Effector memory CD4-positive, alpha-beta T cell (primary cell): ENCODE data around the gene GID4.
"Not testable (repeated sequence)": the region's sequence is repeated elsewhere in the genome, so short reads cannot be mapped to it uniquely, and the experiment has no call there.

ENCODE experiments used
- DNase-seq, 3 donors: peaks; one replicate each; pipeline ENCODE4 v3.0.0-alpha.2; 2020
- H3K27ac ChIP-seq: 2 replicates; pipeline ENCODE4 v1.7.0; 2013; ENCODE audit warnings: mild to moderate bottlenecking, low read length, moderate library complexity; ENCODE audit not compliant: insufficient read depth, poor library complexity, severe bottlenecking
- H3K27me3 ChIP-seq: replicated peaks from 2 replicates; pipeline ENCODE4 v1.7.0; 2013; ENCODE audit warnings: mild to moderate bottlenecking, low read length; ENCODE audit not compliant: insufficient read depth, control insufficient read depth, poor library complexity, severe bottlenecking
- H3K36me3 ChIP-seq: 2 replicates; pipeline ENCODE4 v1.7.0; 2013; ENCODE audit warnings: mild to moderate bottlenecking, low read length, moderate library complexity; ENCODE audit not compliant: control insufficient read depth, insufficient read depth
- H3K4me1 ChIP-seq: 2 replicates; pipeline ENCODE4 v1.7.0; 2013; ENCODE audit warnings: low read length, mild to moderate bottlenecking; ENCODE audit not compliant: control insufficient read depth, insufficient read depth, poor library complexity, severe bottlenecking
- H3K4me3 ChIP-seq: 2 replicates; pipeline ENCODE4 v1.7.0; 2013; ENCODE audit warnings: low read length, low read depth, mild to moderate bottlenecking; ENCODE audit not compliant: insufficient read depth, poor library complexity, severe bottlenecking
- H3K9me3 ChIP-seq: 2 replicates; pipeline ENCODE4 v1.7.0; 2013; ENCODE audit warnings: mild to moderate bottlenecking, low read length, moderate library complexity; ENCODE audit not compliant: control insufficient read depth
- total RNA-seq, 3 donors: gene quantifications; one replicate each; lab custom pipeline; 2026; lab: John Stamatoyannopoulos, UW

GID4 gene
- 9.2 to 16.3 (median 12.1) reads per million in 3 donors for total RNA-seq

- Histone ChIP-seq H3K27ac (peak within 1 kb of the TSS; percentile 74), H3K36me3 (no peaks in the 10 kb centered on the region), H3K4me1 (peaks cover 26% of the 10 kb centered on the region), H3K4me3 (peak within 1 kb of the TSS; percentile 83), H3K9me3 (no peaks in the 10 kb centered on the region), H3K27me3 (no peaks in the 10 kb centered on the region)
- peak; percentile 97 to 99 (median 99) for DNase-seq
Measured at GRCh38 chr17:18038861-18039534, at the start of gene GID4, which contains the start of gene ATPAF2. Gene GID4, plus strand, starts transcription at chr17:18039408. Its CDS starts 57 bp downstream, at chr17:18039465. Gene ATPAF2, minus strand, starts transcription at chr17:18039168. Its CDS starts 155 bp downstream, at chr17:18039013.

GRCh38 chr17:17989618-17990017 is 49.6 kb upstream of the GID4 start:
- Histone ChIP-seq H3K4me3 (no peak overlapping the region), H3K4me1 (no peaks in the 10 kb centered on the region), H3K27me3 (no peaks in the 10 kb centered on the region), H3K36me3 (no peaks in the 10 kb centered on the region), H3K9me3 (no peaks in the 10 kb centered on the region), H3K27ac (no peak overlapping the region)
- DNase-seq = no peak

GRCh38 chr17:17990282-17990681 is 48.9 kb upstream of the GID4 start:
- Histone ChIP-seq H3K36me3 (no peaks in the 10 kb centered on the region), H3K27me3 (no peaks in the 10 kb centered on the region), H3K9me3 (no peaks in the 10 kb centered on the region), H3K4me3 (no peak overlapping the region), H3K4me1 (no peaks in the 10 kb centered on the region), H3K27ac (no peak overlapping the region)
- DNase-seq = no peak

- no peaks in the 10 kb centered on the region for H3K9me3 ChIP-seq
- DNase-seq = no peak
- H3K36me3 ChIP-seq = no peaks in the 10 kb centered on the region
- no peak overlapping the region for H3K27ac ChIP-seq
- no peaks in the 10 kb centered on the region for H3K27me3 ChIP-seq
- H3K4me3 ChIP-seq = no peak overlapping the region
- no peaks in the 10 kb centered on the region for H3K4me1 ChIP-seq
Measured at GRCh38 chr17:17993366-17993765, 45.8 kb upstream of the GID4 start.

- Histone ChIP-seq H3K27ac (no peak overlapping the region), H3K36me3 (no peaks in the 10 kb centered on the region), H3K4me1 (no peaks in the 10 kb centered on the region), H3K27me3 (no peaks in the 10 kb centered on the region), H3K9me3 (no peaks in the 10 kb centered on the region), H3K4me3 (no peak overlapping the region)
- DNase-seq = no peak
Measured at GRCh38 chr17:17993852-17994251, 45.4 kb upstream of the GID4 start.

GRCh38 chr17:17994271-17995069 is 44.7 kb upstream of the GID4 start:
- Histone ChIP-seq H3K9me3 (no peaks in the 10 kb centered on the region), H3K36me3 (no peaks in the 10 kb centered on the region), H3K4me3 (no peak overlapping the region), H3K27ac (no peak overlapping the region), H3K4me1 (no peaks in the 10 kb centered on the region), H3K27me3 (no peaks in the 10 kb centered on the region)
- DNase-seq = no peak

- H3K9me3 ChIP-seq, DNase-seq, H3K27ac ChIP-seq, H3K4me1 ChIP-seq, H3K36me3 ChIP-seq, H3K27me3 ChIP-seq, H3K4me3 ChIP-seq: not testable (repeated sequence)
Measured at GRCh38 chr17:17995887-17996286, 43.3 kb upstream of the GID4 start.

- no peaks in the 10 kb centered on the region for H3K27me3 ChIP-seq
- H3K9me3 ChIP-seq = no peaks in the 10 kb centered on the region
- H3K4me1 ChIP-seq = no peaks in the 10 kb centered on the region
- DNase-seq = no peak
- no peak overlapping the region for H3K27ac ChIP-seq
- no peak overlapping the region for H3K4me3 ChIP-seq
- no peaks in the 10 kb centered on the region for H3K36me3 ChIP-seq
Measured at GRCh38 chr17:17998934-17999333, 40.3 kb upstream of the GID4 start.

- DNase-seq = no peak
- no peaks in the 10 kb centered on the region for H3K36me3 ChIP-seq
- no peaks in the 10 kb centered on the region for H3K9me3 ChIP-seq
- no peak overlapping the region for H3K4me3 ChIP-seq
- no peaks in the 10 kb centered on the region for H3K27me3 ChIP-seq
- H3K27ac ChIP-seq = no peak overlapping the region
- no peaks in the 10 kb centered on the region for H3K4me1 ChIP-seq
Measured at GRCh38 chr17:17999364-18000029, 39.7 kb upstream of the GID4 start.

GRCh38 chr17:18000030-18000408 is 39.2 kb upstream of the GID4 start:
- Histone ChIP-seq H3K9me3 (no peaks in the 10 kb centered on the region), H3K27ac (no peak overlapping the region), H3K4me1 (no peaks in the 10 kb centered on the region), H3K27me3 (no peaks in the 10 kb centered on the region), H3K36me3 (no peaks in the 10 kb centered on the region), H3K4me3 (no peak overlapping the region)
- DNase-seq = no peak
